Psoas muscle (tissue), 8 donors: Measurements from ENCODE around the gene ARHGEF4. TPM values are rescaled to one million over a fixed set of nuclear protein-coding genes. Genes with fewer than 3 reads are reported as not detected.
A peak's percentile ranks its signal among the peaks of the same experiment; 100 is the strongest.

Experiments used
- ATAC-seq, 4 donors: fragments of 200-7000 bp; cut with Tn5 transposase; one replicate each; pipeline ENCODE4 v1.9.1; 2020; ENCODE audit warnings: moderate library complexity in 3 of 4, mild to moderate bottlenecking in 2 of 4
- DNase-seq, 2 donors: peaks; one replicate each; pipeline ENCODE4 v3.0.0-alpha.2; 2020
- H3K27ac ChIP-seq: fragments of 200-600 bp; one replicate; pipeline ENCODE4 v1.8.0; 2022
- H3K27me3 ChIP-seq, 3 donors: fragments of 200-600 bp in 1 of 3; one replicate each; pipeline versions ENCODE4 v1.6.1 to v1.8.0; 2013 to 2022; ENCODE audit warnings: low read length in 2 of 3, mild to moderate bottlenecking in 2 of 3, moderate library complexity in 1 of 3; ENCODE audit not compliant: insufficient read depth in 3 of 3
- H3K36me3 ChIP-seq, 2 donors: fragments of 200-600 bp in 1 of 2; one replicate each; pipeline versions ENCODE4 v1.6.1 to v1.8.0; 2013 to 2022; ENCODE audit warnings: low read depth in 1 of 2, mild to moderate bottlenecking in 1 of 2, moderate library complexity in 1 of 2; ENCODE audit not compliant: insufficient read depth in 1 of 2
- H3K4me1 ChIP-seq: fragments of 200-600 bp; one replicate; pipeline ENCODE4 v1.8.0; 2022
- H3K4me3 ChIP-seq: fragments of 200-600 bp; one replicate; pipeline ENCODE4 v1.8.0; 2022; ENCODE audit warnings: mild to moderate bottlenecking
- H3K9me3 ChIP-seq: fragments of 200-600 bp; one replicate; pipeline ENCODE4 v1.8.0; 2022
- WGBS, 3 donors: extraction: QIAGEN DNeasy Blood & Tissue Kit; methylation state at CpG; one replicate each; pipeline versions ENCODE4 v1.1.6 to v1.1.7; 2013; 5-methylcytosine and 5-hydroxymethylcytosine counted together
- intact Hi-C, 2 donors: fragments of 100-400 bp; cut with DNase I; formaldehyde crosslinking; loops; one replicate each; pipeline versions ENCODE4 v1.11.0 to v1.14.2; 2022
- polyA plus RNA-seq, 3 donors: library from polyadenylated mRNA; stranded (reverse); fragments of 200-250 nt; gene quantifications; one replicate each; pipeline ENCODE4 v1.2.3, GENCODE V29; 2013
- total RNA-seq, 4 donors: library from RNA; stranded (reverse); fragmentation: NEBNext Ultra II Directional in 2 of 4; extraction: Animal tissue kit (Norgen Biotek cat#: 25700) in 2 of 4; gene quantifications; one replicate each; pipeline versions ENCODE4 v1.2.1 to v1.2.4, GENCODE V29; 2021 to 2023
- TF ChIP-seq, protein P1 (sequence below): fragments of 200-600 bp; IDR thresholded peaks from one replicate; pipeline ENCODE4 v1.8.0; 2022; ENCODE audit warnings: antibody characterized with exemption
- donor health status: healthy with polysubstance abuse.
- donor health status: DM: no; HTN: no; CAD: no; lungs with moderate emphysema.
- donor health status: Bipolar disorder and iron deficiency.
- donor health status: healthy.
- donor health status: DM: yes; HTN: yes; CAD: no.
- donor health status: DM: no; HTN: no; CAD: no.
- donor health status: DM: no; HTN: no; CAD: no.
- donor health status: DM: yes; HTN: yes; CAD: no.

Gene ARHGEF4
- total and polyA plus RNA-seq, 7 donors = 0.63 to 6.9 (median 3.7) TPM

DNA sequence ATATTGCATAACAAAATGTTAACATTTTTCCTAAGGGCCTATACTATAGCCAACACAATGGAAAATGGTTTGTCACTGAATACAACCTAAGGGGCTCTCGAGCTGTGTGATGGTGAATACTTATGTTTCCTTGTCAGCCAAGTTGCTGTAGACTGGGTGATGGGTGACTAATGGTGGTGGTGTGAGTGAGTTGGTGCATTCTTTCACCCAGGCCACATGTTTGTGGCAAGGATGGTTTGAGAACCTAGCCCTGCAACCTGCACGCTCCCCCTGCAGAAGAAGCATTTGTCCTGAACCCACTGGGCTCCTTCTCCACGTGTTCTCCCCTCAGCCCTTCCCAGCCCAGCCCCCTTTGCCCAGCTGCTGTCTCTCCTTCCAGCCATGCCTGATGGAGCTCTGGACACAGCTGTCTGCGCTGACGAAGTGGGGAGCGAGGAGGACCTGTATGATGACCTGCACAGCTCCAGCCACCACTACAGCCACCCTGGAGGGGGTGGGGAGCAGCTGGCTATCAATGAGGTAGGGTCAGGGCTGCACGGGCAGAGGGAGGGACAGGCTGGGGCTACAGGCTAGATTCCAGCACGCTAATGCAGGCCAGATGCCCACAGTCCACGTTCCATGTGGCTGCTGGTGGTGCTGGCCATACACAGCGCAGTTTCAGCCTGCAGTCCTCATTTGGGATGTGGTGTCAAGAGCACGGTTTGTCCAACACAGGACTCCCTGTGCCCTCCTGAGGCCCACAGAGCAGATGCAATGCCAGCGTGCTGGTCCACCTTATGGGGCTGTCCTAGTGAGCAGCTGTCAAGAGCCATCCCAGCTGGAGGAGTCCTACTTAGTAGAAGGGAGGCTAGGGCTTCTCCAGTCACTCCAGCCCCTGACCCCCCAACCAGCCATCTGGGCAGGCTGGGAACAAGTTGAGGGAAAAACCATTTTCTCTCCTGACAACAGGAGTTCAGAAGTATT lies 191.1 kb downstream of the ARHGEF4 start:
- TF ChIP-seq, protein P1, sequence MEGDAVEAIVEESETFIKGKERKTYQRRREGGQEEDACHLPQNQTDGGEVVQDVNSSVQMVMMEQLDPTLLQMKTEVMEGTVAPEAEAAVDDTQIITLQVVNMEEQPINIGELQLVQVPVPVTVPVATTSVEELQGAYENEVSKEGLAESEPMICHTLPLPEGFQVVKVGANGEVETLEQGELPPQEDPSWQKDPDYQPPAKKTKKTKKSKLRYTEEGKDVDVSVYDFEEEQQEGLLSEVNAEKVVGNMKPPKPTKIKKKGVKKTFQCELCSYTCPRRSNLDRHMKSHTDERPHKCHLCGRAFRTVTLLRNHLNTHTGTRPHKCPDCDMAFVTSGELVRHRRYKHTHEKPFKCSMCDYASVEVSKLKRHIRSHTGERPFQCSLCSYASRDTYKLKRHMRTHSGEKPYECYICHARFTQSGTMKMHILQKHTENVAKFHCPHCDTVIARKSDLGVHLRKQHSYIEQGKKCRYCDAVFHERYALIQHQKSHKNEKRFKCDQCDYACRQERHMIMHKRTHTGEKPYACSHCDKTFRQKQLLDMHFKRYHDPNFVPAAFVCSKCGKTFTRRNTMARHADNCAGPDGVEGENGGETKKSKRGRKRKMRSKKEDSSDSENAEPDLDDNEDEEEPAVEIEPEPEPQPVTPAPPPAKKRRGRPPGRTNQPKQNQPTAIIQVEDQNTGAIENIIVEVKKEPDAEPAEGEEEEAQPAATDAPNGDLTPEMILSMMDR = no peak
- ATAC-seq = no peak
- intact Hi-C loops = no loop called here

DNA sequence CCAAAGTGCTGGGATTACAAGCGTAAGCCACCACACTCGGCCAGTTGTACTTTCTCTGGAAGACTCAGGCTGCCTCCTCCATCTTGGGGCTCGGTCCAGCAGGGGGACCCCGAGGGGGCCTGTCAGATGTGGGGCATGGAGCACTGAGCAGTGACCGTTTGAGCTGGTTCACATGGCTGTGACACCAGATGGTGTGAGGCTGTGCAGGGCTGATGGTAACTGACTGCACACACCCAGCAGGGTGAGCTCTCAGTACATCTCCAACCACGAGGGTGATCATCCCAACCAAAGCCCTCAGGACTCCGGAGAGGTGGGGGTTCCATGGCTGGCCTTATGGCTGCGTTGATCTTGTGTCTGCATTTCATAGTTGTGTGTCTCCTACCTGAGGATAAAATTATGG lies 193.1 kb downstream of the ARHGEF4 start:
- H3K27ac ChIP-seq = no peak overlapping the region
- H3K4me1 ChIP-seq = no peaks in the 10 kb centered on the region
- no peaks in the 10 kb centered on the region for H3K27me3 ChIP-seq
- intact Hi-C loops = no loop called here
- no peak for ATAC-seq
- TF ChIP-seq, protein P1 = no peak
- H3K9me3 ChIP-seq = no peaks in the 10 kb centered on the region
- no peaks in the 10 kb centered on the region for H3K36me3 ChIP-seq
- WGBS, 3 donors = 68 to 77% (median 71%) methylated on average over 8 of the region's 8 CpGs
- no peak overlapping the region for H3K4me3 ChIP-seq
- no peak for DNase-seq

More for the DNA sequence above, 191.1 kb downstream of the ARHGEF4 start:
- no peaks in the 10 kb centered on the region for H3K9me3 ChIP-seq
- no peak overlapping the region for H3K27ac ChIP-seq
- no peaks in the 10 kb centered on the region for H3K36me3 ChIP-seq
- H3K27me3 ChIP-seq = no peaks in the 10 kb centered on the region
- no peak for DNase-seq
- no peaks in the 10 kb centered on the region for H3K4me1 ChIP-seq
- H3K4me3 ChIP-seq = no peak overlapping the region
- 69 to 78% (median 74%) methylated on average over 12 of the region's 12 CpGs for WGBS, 3 donors

DNA sequence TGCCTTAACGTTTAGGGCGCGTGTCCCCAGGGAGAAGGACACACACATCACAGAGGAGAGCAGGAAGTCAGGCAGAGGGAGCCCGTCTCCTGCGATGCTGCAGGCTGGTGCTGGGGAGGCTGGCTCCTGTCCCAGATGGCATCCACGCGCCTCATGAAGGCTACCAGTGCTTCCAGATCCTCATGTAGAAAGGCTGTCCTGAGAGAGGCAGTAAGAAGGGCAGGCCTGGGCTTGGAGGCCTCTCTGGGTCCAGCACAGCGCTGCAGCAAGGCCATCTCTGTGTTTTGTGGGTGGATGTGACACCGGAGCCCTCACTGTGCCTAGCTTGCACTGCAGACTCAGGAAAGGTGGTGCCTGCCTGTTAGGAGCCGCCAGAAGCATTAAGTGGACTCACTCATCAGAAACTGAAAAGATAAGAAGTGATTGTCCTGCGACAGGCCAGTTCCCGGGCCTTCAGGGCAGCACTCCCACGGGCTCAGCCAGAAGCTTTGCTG lies 193.8 kb downstream of the ARHGEF4 start:
- TF ChIP-seq, protein P1 = no peak
- no peak overlapping the region for H3K4me3 ChIP-seq
- H3K4me1 ChIP-seq = no peaks in the 10 kb centered on the region
- intact Hi-C loops = no loop called here
- WGBS, 3 donors = 65 to 73% (median 71%) methylated on average over 13 of the region's 13 CpGs
- H3K9me3 ChIP-seq = no peaks in the 10 kb centered on the region
- ATAC-seq = peak in 1 of 4 donors; percentile 24
- no peaks in the 10 kb centered on the region for H3K27me3 ChIP-seq
- no peaks in the 10 kb centered on the region for H3K36me3 ChIP-seq
- H3K27ac ChIP-seq = no peak overlapping the region
- DNase-seq = no peak

DNA sequence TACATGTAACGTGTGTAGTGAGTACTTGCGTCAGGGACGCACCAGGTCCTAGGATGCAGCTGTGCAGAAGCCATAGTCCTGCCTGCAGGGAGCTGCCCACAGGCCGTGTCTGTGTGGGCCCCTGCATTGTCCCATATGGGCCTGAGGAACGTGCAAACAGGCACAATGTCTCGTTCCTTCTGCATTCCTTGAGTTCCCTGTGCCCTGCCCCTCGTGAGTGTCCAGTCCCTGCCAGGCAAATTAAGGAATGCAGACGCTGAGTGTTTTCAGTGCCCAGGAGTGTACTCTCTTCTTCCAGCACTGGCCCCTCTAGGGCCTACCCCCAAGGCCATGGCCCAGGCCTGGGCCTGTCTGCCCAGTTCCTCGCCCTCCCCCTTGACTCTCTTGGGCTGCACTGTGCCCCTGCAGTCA lies 194.7 kb downstream of the ARHGEF4 start:
- Histone ChIP-seq H3K4me1 (no peaks in the 10 kb centered on the region), H3K36me3 (no peaks in the 10 kb centered on the region), H3K27ac (no peak overlapping the region), H3K27me3 (peaks cover 0 to 3% (median 0%) of the 10 kb centered on the region in 3 donors), H3K4me3 (no peak overlapping the region), H3K9me3 (no peaks in the 10 kb centered on the region)
- intact Hi-C loops = no loop called here
- DNase-seq (no peak), ATAC-seq (no peak)
- WGBS, 3 donors = 80 to 90% (median 80%) methylated on average over 9 of the region's 9 CpGs
- TF ChIP-seq, protein P1 = no peak
